Ectodermal cell (in vitro differentiated cells): ENCODE measurements around the gene LRCOL1.

ENCODE experiments used
- H3K27ac ChIP-seq: 2 replicates; pipeline ENCODE4 v1.7.0; 2013; ENCODE audit warnings: mild to moderate bottlenecking, low read depth, low read length; ENCODE audit not compliant: insufficient read depth, poor library complexity, severe bottlenecking
- H3K27me3 ChIP-seq: 2 replicates; pipeline ENCODE4 v1.7.0; 2013; ENCODE audit warnings: mild to moderate bottlenecking, low read length; ENCODE audit not compliant: insufficient read depth, control insufficient read depth, poor library complexity, severe bottlenecking
- H3K36me3 ChIP-seq: one replicate; pipeline ENCODE4 v1.7.0; 2013; ENCODE audit warnings: low read length; ENCODE audit not compliant: control insufficient read depth, insufficient read depth
- H3K4me1 ChIP-seq: one replicate; pipeline ENCODE4 v1.7.0; 2013; ENCODE audit warnings: low read length; ENCODE audit not compliant: control insufficient read depth, insufficient read depth
- H3K4me3 ChIP-seq: 2 replicates; pipeline ENCODE4 v1.7.0; 2013; ENCODE audit warnings: low read depth, low read length, control low read depth; ENCODE audit not compliant: insufficient read depth
- H3K9me3 ChIP-seq: 2 replicates; pipeline ENCODE4 v1.7.0; 2013; ENCODE audit warnings: mild to moderate bottlenecking, low read length, moderate library complexity; ENCODE audit not compliant: control insufficient read depth
- WGBS, 2 experiments: methylation state at CpG; one replicate each; pipeline ENCODE4 v1.1.7; 2013; ENCODE audit warnings: missing lambda C conversion rate in 2 of 2; 5-methylcytosine and 5-hydroxymethylcytosine counted together

Gene LRCOL1

DNA sequence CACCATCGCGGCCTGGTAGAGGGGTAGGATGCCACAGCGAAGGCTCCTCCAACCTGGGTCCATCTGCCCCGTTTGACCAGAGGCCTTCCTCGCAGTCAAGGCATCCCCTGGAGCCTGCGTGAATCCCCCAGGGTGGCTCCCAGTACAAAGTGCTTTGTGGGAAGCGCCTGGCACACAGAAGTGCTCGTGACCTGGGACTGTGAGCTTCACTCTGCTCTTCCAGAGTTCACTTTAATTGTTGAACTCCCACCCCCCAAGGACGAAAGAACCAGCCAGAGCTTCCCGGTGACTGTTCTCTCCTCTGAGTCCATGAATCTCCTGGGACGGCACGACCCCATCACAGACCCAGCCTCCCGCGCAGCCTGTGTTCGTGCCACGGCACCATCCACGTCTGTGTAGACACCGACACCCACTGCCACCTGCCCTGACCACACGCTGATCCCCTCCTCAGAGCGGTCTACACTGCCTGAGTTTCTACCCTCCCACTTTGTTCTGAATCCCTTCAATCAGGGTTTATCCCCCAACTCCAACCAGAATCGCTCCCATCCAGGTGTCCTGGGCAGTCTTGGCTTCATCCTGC, 24.1 kb upstream of the LRCOL1 start:
- H3K4me1 ChIP-seq = no peaks in the 10 kb centered on the region
- peaks cover 60% of the 10 kb centered on the region for H3K36me3 ChIP-seq
- 95 to 96% methylated on average over 21 of the region's 21 CpGs for WGBS, 2 experiments
- H3K9me3 ChIP-seq = no peaks in the 10 kb centered on the region
- no peaks in the 10 kb centered on the region for H3K27me3 ChIP-seq
- H3K27ac ChIP-seq = no peak overlapping the region
- no peak overlapping the region for H3K4me3 ChIP-seq

DNA sequence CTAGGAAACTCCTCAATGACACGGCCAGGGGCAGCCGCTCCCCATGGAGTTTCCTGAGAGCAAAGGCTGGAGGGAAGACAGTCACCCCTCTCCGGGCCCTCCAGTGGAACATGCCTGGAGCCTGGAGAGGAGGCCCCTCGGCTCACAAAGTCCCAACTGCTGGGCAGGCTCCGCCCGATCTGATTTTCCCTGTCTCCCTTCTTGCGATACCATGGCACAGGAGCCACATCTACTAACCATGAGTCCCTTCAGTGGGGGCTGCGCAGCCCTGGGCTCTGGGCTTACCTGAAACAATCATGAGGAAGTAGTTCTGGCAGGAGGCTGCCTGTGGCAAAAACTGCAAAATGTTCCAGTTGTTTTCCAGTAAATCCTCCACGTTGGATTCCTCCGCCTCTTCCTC, 23.5 kb upstream of the LRCOL1 start:
- H3K4me1 ChIP-seq = no peaks in the 10 kb centered on the region
- 91 to 94% methylated on average over 10 of the region's 10 CpGs for WGBS, 2 experiments
- no peaks in the 10 kb centered on the region for H3K27me3 ChIP-seq
- H3K4me3 ChIP-seq = no peak overlapping the region
- no peak overlapping the region for H3K27ac ChIP-seq
- H3K9me3 ChIP-seq = no peaks in the 10 kb centered on the region
- H3K36me3 ChIP-seq = peaks cover 62% of the 10 kb centered on the region

- no peaks in the 10 kb centered on the region for H3K9me3 ChIP-seq
- WGBS, 2 experiments = 96 to 97% methylated on average over 8 of the region's 8 CpGs
- H3K36me3 ChIP-seq = peaks cover 62% of the 10 kb centered on the region
- H3K27me3 ChIP-seq = no peaks in the 10 kb centered on the region
- no peak overlapping the region for H3K4me3 ChIP-seq
- H3K27ac ChIP-seq = no peak overlapping the region
- H3K4me1 ChIP-seq = no peaks in the 10 kb centered on the region
Measured at GRCh38 chr12:132633398-132633797, 23.0 kb upstream of the LRCOL1 start.

DNA sequence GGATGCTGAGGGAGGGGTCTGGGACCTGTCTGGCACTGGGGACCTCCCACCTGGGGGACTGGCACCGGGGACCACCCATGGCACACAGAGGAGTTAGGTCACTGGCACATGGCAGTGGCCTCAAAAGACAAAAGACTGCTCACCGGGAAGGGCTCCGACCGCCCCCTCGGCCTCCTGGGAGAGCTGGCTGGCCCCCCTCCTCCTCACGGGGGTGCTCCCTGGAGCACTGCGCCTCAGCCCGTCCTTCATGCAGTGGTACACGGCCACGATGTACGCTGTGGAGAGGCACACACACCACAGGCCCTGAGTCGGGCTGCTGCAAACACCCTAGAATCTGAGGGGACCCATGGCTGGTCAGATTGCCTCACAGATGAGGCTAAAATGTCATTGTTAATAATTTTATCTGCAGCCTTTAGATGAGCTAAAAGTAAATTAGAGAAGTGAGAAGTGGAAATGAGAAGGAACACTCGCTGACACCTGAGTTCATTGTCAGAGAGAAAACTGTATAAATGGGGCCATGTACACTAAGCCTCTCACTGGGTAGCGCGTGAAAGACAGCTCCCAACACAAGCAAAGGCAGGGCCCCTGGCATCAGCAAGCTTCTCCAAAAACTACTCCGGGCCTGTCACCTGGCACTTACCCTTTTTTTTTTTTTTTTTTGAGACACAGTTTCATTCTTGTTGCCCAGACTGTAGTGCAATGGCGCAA, 22.3 kb upstream of the LRCOL1 start:
- H3K9me3 ChIP-seq = no peaks in the 10 kb centered on the region
- no peak overlapping the region for H3K4me3 ChIP-seq
- no peak overlapping the region for H3K27ac ChIP-seq
- WGBS, 2 experiments = 88 to 90% methylated on average over 17 of the region's 17 CpGs
- H3K4me1 ChIP-seq = no peaks in the 10 kb centered on the region
- peaks cover 60% of the 10 kb centered on the region for H3K36me3 ChIP-seq
- H3K27me3 ChIP-seq = no peaks in the 10 kb centered on the region

DNA sequence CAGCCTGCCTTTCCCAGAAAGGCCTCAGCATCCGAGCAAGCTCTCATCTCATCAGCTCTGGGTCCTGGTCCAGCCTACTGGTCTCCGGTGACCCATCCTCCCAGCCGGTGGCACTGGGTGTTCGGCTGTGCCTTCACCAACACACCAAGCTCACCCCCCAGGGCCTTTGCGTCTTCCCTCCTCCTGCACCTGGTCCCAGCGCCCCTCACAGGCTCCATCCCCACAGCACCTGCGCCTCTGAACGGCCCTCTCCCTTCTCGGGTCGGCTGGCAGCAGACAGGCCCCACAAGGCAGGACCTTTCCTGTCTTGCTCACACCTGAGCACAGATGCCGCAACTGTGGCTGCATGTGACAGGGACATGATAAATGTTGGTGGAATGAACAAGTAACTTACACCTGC, 21.3 kb upstream of the LRCOL1 start:
- peaks cover 55% of the 10 kb centered on the region for H3K36me3 ChIP-seq
- H3K9me3 ChIP-seq = no peaks in the 10 kb centered on the region
- H3K27ac ChIP-seq = no peak overlapping the region
- no peak overlapping the region for H3K4me3 ChIP-seq
- no peaks in the 10 kb centered on the region for H3K27me3 ChIP-seq
- H3K4me1 ChIP-seq = no peaks in the 10 kb centered on the region
- WGBS, 2 experiments = 90 to 93% methylated on average over 11 of the region's 11 CpGs

DNA sequence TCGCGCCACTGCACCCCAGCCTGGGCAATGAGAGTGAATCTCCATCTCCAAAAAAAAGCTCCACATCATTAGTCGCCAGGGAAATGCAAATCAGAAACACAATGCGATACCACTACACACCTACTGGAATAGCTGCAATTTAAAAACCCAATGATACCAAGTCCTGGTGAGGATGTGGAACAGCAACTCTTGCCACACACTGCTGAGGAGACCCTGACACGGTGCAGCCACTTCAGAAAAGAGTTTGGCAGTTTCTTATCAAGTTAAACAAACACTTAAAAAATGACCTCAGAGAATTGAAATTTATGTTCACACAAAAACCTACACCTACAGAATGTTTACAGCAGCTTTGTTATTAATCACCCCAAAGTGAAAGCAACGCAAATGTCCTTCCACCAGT, 20.3 kb upstream of the LRCOL1 start:
- Histone ChIP-seq H3K27me3 (no peaks in the 10 kb centered on the region), H3K36me3 (peaks cover 48% of the 10 kb centered on the region), H3K27ac (no peak overlapping the region), H3K9me3 (no peaks in the 10 kb centered on the region), H3K4me1 (no peaks in the 10 kb centered on the region), H3K4me3 (no peak overlapping the region)
- 94 to 96% methylated on average over 6 of the region's 6 CpGs for WGBS, 2 experiments

DNA sequence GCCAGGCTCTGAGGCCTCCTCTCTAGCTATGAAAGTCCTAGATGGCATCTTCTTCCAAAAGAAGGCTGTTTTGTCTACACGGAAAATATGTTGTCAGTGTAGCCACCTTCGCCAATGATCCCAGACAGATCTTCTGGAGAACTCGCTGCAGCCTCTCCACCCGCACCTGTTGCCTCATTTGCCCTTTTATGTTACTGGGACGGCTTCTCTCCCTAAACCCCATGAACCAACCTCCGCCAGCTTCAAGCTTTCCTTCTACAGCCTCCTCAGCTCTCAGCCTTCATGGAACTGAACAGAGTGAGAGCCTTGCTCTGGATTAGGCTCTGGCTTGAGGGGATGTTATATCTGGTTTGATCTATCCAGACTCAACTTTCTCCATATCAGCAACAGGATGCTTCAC, 18.9 kb upstream of the LRCOL1 start:
- Histone ChIP-seq H3K4me3 (no peak overlapping the region), H3K27ac (no peak overlapping the region), H3K4me1 (no peaks in the 10 kb centered on the region), H3K36me3 (peaks cover 42% of the 10 kb centered on the region), H3K27me3 (no peaks in the 10 kb centered on the region), H3K9me3 (no peaks in the 10 kb centered on the region)
- 97% methylated on average over 6 of the region's 6 CpGs for WGBS, 2 experiments

- H3K9me3 ChIP-seq = no peaks in the 10 kb centered on the region
- H3K4me1 ChIP-seq = no peaks in the 10 kb centered on the region
- H3K36me3 ChIP-seq = peaks cover 26% of the 10 kb centered on the region
- WGBS, 2 experiments = 96% methylated on average over 24 of the region's 24 CpGs
- H3K27me3 ChIP-seq = peaks cover 2% of the 10 kb centered on the region
- no peak overlapping the region for H3K4me3 ChIP-seq
- no peak overlapping the region for H3K27ac ChIP-seq
Measured at GRCh38 chr12:132625731-132626430, 15.5 kb upstream of the LRCOL1 start.

- peaks cover 22% of the 10 kb centered on the region for H3K36me3 ChIP-seq
- H3K27me3 ChIP-seq = peaks cover 10% of the 10 kb centered on the region
Measured at GRCh38 chr12:132624910-132625630, 14.7 kb upstream of the LRCOL1 start.

More at GRCh38 chr12:132624910-132625630, 14.7 kb upstream of the LRCOL1 start:
- H3K4me3 ChIP-seq = no peak overlapping the region
- no peaks in the 10 kb centered on the region for H3K9me3 ChIP-seq
- no peak overlapping the region for H3K27ac ChIP-seq
- WGBS, 2 experiments = 93% methylated on average over 32 of the region's 32 CpGs
- no peaks in the 10 kb centered on the region for H3K4me1 ChIP-seq
